Sigmoid colon (tissue), 4 donors: Measurements from ENCODE around the gene ARHGAP40.

Source experiments
- EP300 ChIP-seq, 4 donors: sonication (generic); formaldehyde crosslinking; IDR thresholded peaks; one replicate each; pipeline ENCODE4 v1.6.1; 2017; ENCODE audit warnings: antibody characterized with exemption in 4 of 4
- POLR2A ChIP-seq, 2 donors: fragments of 450-650 bp; IDR thresholded peaks; one replicate each; pipeline ENCODE4 v1.6.1; 2016; ENCODE audit warnings: antibody characterized with exemption in 2 of 2, mild to moderate bottlenecking in 2 of 2, moderate library complexity in 2 of 2
- POLR2AphosphoS5 ChIP-seq, 4 donors: sonication (generic); formaldehyde crosslinking; IDR thresholded peaks; one replicate each; pipeline ENCODE4 v1.6.1; 2017; ENCODE audit warnings: antibody characterized with exemption in 4 of 4
- TF ChIP-seq, protein P1 (sequence below), 4 experiments: fragments of 450-650 bp in 3 of 4; fragments of 200-600 bp in 1 of 4; IDR thresholded peaks; one replicate each; pipeline ENCODE4 v1.5.1; 2016 to 2019; ENCODE audit warnings: antibody characterized with exemption in 4 of 4, mild to moderate bottlenecking in 3 of 4, moderate library complexity in 2 of 4

DNA sequence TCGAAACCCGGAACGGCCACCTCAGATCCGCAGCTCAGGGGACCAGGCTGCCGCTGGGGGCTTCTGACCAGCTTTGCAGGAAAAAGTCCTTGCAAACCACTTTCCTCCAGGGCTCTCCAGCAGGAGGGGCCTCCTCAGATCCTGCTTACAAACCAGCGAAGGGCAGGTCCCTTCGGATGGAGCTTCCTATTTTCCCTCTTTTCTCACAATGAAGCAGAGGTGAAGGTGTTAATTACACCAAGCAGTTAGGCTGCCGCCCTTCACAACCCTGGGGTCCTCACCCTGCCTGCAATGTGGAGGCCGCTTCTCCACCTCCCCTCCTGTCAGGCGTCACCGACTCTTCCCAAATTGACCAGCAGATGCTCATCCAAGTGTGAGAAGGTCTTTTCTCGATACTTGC lies 5.7 kb downstream of the ARHGAP40 start:
- no peak for TF ChIP-seq POLR2A (IDR thresholded peaks at IDR 0.05)
- TF ChIP-seq, protein P1, sequence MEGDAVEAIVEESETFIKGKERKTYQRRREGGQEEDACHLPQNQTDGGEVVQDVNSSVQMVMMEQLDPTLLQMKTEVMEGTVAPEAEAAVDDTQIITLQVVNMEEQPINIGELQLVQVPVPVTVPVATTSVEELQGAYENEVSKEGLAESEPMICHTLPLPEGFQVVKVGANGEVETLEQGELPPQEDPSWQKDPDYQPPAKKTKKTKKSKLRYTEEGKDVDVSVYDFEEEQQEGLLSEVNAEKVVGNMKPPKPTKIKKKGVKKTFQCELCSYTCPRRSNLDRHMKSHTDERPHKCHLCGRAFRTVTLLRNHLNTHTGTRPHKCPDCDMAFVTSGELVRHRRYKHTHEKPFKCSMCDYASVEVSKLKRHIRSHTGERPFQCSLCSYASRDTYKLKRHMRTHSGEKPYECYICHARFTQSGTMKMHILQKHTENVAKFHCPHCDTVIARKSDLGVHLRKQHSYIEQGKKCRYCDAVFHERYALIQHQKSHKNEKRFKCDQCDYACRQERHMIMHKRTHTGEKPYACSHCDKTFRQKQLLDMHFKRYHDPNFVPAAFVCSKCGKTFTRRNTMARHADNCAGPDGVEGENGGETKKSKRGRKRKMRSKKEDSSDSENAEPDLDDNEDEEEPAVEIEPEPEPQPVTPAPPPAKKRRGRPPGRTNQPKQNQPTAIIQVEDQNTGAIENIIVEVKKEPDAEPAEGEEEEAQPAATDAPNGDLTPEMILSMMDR (IDR thresholded peaks at IDR 0.05): no peak
- TF ChIP-seq POLR2AphosphoS5 (IDR thresholded peaks at IDR 0.05): no peak
- no peak for TF ChIP-seq EP300 (IDR thresholded peaks at IDR 0.05)
